H54 (cell line): ENCODE results near the gene SEPTIN12.

Experiments
- DNase-seq: peaks from one replicate; pipeline ENCODE4 v3.0.0; 2011; ENCODE audit warnings: low spot score, mixed read lengths; ENCODE audit not compliant: insufficient read length
- FAIRE-seq: peaks from 3 replicates; lab custom pipeline; 2011; peaks lifted over from hg19 to GRCh38; lab: Jason Lieb, UNC
- POLR2A ChIP-seq: IDR thresholded peaks from 2 replicates; pipeline ENCODE4 v1.6.1; 2011; ENCODE audit warnings: low read depth, mild to moderate bottlenecking, low read length

SEPTIN12 gene

DNA sequence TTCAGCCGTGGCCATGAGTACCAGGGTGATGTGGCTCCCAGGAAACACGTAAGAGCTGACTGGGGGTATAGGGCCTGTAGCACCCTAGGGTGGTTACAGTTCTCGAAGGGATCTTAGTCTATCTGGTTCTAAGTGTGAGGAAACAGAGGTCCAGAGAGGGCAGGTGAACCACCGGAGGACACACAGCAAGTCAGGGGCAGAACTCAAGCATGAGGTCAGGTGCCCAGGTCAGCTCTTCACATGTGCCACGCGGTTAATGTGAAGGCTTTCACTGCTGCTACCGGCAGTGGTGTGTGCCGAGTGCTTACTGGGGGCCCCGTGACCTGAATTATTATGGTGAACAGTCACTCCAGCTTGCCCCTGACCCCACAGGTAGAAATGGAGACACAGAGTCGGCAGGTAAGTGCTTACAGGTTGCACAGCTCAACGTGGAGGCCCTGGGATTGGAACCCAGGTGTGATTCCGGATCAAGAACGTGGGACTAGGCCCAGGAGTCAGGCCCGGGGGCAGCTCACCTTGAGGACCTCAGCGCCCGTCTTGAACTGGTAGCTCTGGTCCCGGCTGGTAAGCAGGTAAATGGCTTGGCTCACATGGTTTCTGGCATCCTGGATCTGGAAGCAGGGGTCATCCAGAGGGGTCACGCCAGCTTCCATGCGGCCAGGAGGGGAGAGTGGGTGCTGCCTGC, 11.2 kb upstream of the SEPTIN12 start:
- TF ChIP-seq POLR2A, result no peak
- no peak for FAIRE-seq
- DNase-seq, result no peak

- TF ChIP-seq POLR2A, result no peak
- DNase-seq (no peak), FAIRE-seq (no peak)
Measured at GRCh38 chr16:4798456-4798855, 10.3 kb upstream of the SEPTIN12 start.

DNA sequence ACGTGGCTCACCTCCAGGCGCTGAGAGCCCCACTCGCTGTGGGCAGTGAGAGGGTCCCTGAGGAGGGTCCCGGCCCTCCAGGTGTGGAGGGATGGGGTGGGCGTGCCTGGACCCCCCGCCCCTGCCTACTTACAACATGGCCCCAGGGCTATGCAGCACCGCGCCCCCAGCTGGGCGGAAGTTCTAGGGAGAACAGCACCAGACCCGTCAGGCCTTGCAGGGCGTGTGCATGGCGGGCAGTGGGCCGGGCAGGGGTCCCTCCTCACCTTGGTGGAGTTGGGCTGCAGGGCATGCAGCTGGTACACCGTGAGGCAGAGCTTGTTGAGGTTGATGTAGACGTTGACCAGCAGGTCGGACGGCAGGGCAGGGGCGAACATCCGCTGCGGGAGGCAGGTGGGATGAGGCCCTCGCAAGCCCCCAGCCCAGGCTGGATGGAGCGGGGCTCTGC, 9.7 kb upstream of the SEPTIN12 start:
- FAIRE-seq (no peak), DNase-seq (no peak)
- TF ChIP-seq POLR2A, result no peak

DNA sequence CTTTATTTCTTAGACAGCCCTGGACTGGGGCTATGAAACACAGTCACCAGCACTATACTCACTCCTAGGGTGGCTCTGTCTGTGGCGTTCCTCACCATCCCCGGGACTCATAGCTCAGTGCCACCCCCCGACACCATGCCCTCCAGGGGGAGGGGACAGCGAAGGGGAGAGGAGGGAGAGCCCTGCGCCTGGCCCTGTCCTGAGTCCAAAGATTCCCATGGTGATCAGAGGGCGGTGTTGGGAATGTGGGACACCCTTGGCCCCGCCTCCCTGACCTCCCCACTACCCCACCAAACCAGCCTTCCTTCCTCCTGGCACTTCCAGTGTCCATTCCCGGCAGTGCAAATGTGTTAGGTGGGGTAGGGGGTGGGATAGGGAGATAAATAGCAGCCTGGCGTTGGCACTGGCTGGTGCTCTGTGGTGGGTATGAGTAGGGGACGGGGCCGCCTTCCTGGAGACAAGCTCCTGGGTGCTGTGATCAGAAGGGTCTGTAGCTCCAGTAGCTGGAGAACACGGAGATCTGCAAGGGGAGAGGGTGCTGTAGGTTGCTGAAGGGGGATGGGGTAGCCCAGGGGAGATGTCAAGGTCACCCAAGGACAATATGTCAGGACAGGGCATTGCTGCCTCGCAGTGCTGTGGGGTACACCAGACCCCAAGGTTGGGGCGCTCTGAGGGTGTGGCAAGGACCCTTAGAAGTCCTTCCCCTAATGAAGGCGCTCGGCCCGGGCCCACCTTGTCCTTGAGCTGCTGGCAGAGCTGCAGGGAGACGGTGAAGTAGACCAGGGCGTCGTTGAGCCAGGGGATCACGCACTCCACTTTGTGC, 9.0 kb upstream of the SEPTIN12 start:
- FAIRE-seq, result no peak
- no peak for TF ChIP-seq POLR2A

DNA sequence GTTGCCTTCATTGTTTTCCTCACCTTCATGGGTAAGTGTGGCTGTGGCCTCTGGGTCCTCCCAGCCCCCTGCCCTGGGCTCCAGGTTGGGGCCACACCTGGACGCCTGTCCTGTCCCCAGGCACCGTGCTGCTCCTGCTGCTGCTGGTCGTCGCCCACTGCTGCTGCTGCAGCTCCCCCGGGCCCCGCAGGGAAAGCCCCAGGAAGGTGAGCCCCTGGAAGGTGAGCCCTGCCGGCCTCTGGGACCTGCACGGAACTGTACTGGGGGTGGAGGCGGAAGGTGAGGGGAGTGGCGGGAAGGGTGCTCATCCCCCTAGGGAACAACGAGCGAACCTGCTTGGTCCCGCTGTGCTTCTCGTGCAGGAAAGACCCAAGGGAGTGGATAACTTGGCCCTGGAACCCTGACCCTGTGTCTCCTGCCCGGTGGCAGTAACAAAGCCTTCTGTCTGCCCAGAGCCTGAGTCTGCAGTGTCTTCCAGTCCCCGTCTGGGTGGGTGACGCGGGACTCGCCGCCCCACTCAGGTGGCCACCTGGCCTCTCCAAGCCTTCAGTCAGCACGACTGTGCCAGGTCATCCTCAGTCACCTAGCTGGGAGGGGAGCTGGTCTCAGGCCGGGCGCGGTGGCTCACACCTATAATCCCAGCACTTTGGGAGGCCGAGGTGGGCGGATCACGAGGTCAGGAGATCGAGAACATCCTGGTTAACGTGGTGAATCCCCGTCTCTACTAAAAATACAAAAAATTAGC, 7.9 kb upstream of the SEPTIN12 start:
- DNase-seq (no peak), FAIRE-seq (no peak)
- TF ChIP-seq POLR2A, result no peak

More for the DNA sequence above, 9.0 kb upstream of the SEPTIN12 start:
- DNase-seq, result no peak

DNA sequence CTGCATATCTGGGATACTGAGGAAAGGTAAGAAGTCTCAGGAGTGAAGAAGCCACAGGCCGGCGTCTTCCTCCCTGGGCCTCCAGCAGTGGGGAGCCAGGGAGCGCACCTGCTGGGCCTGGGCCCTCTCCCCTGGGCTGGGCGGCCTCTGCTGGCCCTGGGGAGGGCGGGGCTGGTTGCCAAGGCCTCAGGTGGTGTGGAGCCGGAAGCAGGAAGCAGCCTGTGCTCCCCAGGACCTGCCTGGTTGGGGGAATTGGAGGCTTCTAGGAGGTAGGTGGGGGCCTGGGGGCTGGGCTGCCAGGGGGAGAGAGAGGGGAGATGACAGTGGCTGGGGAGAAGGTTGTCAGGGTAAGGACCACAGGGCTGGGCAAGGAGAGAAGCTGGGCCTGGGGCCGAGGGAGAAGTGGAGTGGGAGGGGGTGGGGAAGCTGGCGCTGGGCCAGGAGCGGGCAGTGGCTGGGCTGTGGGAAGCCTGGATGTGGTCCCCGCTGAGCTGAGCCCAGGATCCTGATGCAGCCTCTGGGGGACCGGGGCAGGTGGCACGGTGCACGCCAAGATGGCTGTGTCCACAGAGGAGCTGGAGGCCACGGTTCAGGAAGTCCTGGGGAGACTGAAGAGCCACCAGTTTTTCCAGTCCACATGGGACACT, 7.2 kb upstream of the SEPTIN12 start, which contains the start of gene SMIM22:
Gene SMIM22, plus strand, starts transcription at position 189 of the 647 bp plus-strand sequence. Its CDS starts 366 bp downstream, at position 555.
- no peak for TF ChIP-seq POLR2A
- no peak for DNase-seq
- no peak for FAIRE-seq

DNA sequence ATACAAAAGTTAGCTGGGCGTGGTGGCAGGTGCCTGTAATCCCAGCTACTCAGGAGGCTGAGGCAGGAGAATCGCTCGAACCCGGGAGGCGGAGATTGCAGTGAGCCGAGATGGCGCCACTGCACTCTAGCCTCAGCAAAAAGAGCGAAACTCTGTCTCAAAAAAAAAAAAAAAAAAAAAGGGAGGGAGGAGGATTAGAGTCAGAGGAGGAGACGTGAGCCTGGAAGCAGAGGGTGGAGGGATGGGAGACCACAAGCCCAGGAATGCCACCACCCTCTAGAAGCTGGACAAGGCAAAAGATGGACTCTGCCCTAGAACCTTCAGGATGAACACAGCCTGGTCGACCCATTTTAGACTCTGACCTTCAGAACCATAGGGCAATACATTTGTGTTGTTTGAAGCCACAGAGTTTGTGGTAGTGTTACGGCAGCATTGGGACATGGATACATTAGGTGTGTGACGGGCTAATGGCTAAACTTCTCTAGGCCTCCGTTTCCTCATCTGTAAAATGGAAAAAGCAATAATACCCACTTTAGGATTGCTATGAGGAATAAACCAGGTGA, 4.9 kb upstream of the SEPTIN12 start:
- no peak for FAIRE-seq
- TF ChIP-seq POLR2A, result no peak
- DNase-seq, result no peak

DNA sequence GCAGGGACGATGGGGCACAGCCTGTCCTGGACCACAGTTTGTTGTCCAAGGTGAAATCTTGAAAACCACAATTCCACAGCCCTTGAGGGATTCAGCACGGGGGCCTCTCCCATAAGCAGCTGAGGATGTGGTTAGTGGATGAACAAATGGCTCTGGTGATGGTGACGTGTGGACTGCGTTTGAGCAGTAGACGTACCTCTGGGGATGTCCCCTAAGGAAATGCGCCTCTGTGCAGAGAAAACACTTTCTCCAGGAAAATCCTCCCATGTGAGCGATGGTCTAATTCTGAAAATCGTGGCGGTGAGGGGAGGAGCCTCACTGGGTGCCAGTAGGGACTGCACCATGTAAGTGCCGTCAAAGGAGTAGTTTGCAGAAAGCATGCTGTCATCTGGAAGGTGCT, 2.7 kb upstream of the SEPTIN12 start:
- DNase-seq (no peak), FAIRE-seq (no peak)
- no peak for TF ChIP-seq POLR2A

DNA sequence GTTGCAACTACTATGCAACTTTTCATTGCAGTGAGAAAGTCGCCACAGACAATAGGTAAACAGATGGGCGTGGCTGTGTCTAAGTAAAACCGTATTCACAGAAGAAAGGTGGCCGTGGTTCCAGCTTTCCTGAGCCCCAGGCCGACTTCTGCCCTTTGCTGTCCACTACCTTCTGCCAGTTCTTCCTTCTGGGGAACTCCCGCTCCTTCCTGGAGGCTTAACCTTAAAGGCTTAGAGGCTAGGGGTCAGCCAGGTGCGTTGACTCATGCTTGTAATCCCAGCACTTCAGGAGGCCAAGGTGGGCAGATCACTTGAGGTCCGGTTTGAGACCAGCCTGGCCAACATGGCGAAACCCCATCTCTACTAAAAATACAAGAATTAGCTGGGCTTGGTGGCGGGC, 2.1 kb upstream of the SEPTIN12 start:
- no peak for TF ChIP-seq POLR2A
- no peak for FAIRE-seq
- DNase-seq, result no peak

DNA sequence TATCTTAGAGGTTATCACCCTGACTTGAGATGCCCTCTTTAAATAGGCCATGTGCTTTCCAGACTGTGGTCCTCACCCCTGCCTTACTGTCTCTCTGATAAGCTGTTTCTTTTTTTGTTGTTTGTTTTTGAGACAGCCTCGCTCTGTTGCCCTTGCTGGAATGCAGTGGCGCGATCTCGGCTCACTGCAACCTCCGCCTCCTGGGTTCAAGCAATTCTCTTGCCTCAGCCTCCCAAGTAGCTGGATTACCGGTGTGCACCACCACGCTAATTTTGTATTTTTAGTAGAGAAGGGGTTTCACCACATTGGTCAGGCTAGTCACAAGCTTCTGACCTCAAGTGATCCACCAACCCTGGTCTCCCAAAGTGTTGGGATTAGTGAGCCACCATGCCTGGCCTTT, 765 bp upstream of the SEPTIN12 start:
- no peak for TF ChIP-seq POLR2A
- FAIRE-seq (no peak), DNase-seq (no peak)

- DNase-seq (no peak), FAIRE-seq (no peak)
- TF ChIP-seq POLR2A, result no peak
Measured at GRCh38 chr16:4788489-4788889, 344 bp upstream of the SEPTIN12 start.

GRCh38 chr16:4787068-4787467, 1.1 kb downstream of the SEPTIN12 start:
- no peak for FAIRE-seq
- DNase-seq, result no peak
- no peak for TF ChIP-seq POLR2A
